Endothelial cell of umbilical vein (primary cell): ENCODE results near the gene SMAD6.

Source experiments
- CTCF ChIP-seq, 2 donors: IDR thresholded peaks; 1 replicate in 1 of 2; 2 replicates in 1 of 2; pipeline ENCODE4 v1.5.1; 2011; ENCODE audit warnings: low read length in 2 of 2, mild to moderate bottlenecking in 2 of 2, moderate library complexity in 2 of 2, control low read depth in 1 of 2, inconsistent platforms in 1 of 2, low read depth in 1 of 2; ENCODE audit not compliant: insufficient read depth in 1 of 2; ENCODE audit errors: extremely low read depth in 1 of 2
- EZH2 ChIP-seq: IDR thresholded peaks from 2 replicates; pipeline ENCODE4 v1.6.1; 2012; ENCODE audit warnings: borderline replicate concordance, low read depth, mild to moderate bottlenecking, moderate library complexity, low read length, inconsistent platforms; ENCODE audit not compliant: severe bottlenecking
- FOS ChIP-seq: IDR thresholded peaks from 2 replicates; pipeline ENCODE4 v1.6.1; 2011; ENCODE audit warnings: mild to moderate bottlenecking, low read length, moderate library complexity, borderline replicate concordance; ENCODE audit not compliant: insufficient read depth
- GATA2 ChIP-seq: IDR thresholded peaks from 2 replicates; pipeline ENCODE4 v1.7.0; 2011; ENCODE audit warnings: low read depth, mild to moderate bottlenecking, moderate library complexity, mixed read lengths, low read length; ENCODE audit not compliant: insufficient read length, insufficient read depth
- JUN ChIP-seq: IDR thresholded peaks from 2 replicates; pipeline ENCODE4 v1.6.1; 2011; ENCODE audit warnings: borderline replicate concordance, low read depth; ENCODE audit not compliant: insufficient read length, insufficient read depth
- MYC ChIP-seq: IDR thresholded peaks from one replicate; pipeline ENCODE4 v1.6.1; 2011; ENCODE audit warnings: mild to moderate bottlenecking, low read depth, low read length
- POLR2A ChIP-seq: IDR thresholded peaks from 2 replicates; pipeline ENCODE4 v1.6.1; 2012; ENCODE audit warnings: low read depth, mild to moderate bottlenecking, control low read depth, low read length
- POLR2AphosphoS5 ChIP-seq: IDR thresholded peaks from 2 replicates; pipeline ENCODE4 v1.6.1; 2012; ENCODE audit warnings: low read depth, mild to moderate bottlenecking, control low read depth, low read length, moderate library complexity; ENCODE audit not compliant: insufficient read depth

- TF ChIP-seq POLR2A (no peak), CTCF (IDR thresholded peaks at IDR 0.05; ENCODE audit: extremely low read depth in 1 of 2, insufficient read depth in 1 of 2, low read depth in 1 of 2, low read length in 2 of 2) (no peak), MYC (no peak), POLR2AphosphoS5 (no peak), JUN (no peak), EZH2 (no peak), GATA2 (no peak), FOS (no peak)
Observed at GRCh38 chr15:66752078-66752477, 50.0 kb downstream of the SMAD6 start.
